Osteoblast (primary cell): ENCODE data around the gene ITIH4. TPM values are rescaled to one million over a fixed set of nuclear protein-coding genes. Genes with fewer than 3 reads are reported as not detected.

Experiments used
- DNase-seq: peaks from one replicate; pipeline ENCODE4 v3.0.0; 2011; ENCODE audit warnings: low spot score, mixed read lengths; ENCODE audit not compliant: insufficient read length; ENCODE audit errors: missing footprints
- H2AFZ ChIP-seq: 2 replicates; pipeline ENCODE4 v1.6.0; 2011; ENCODE audit warnings: mild to moderate bottlenecking, low read length
- H3K27ac ChIP-seq: 2 replicates; pipeline ENCODE4 v1.5.1; 2011; ENCODE audit warnings: mild to moderate bottlenecking, low read depth, low read length, moderate library complexity
- H3K27me3 ChIP-seq: 2 replicates; pipeline ENCODE4 v1.6.0; 2012; ENCODE audit warnings: mild to moderate bottlenecking, control low read depth, inconsistent platforms, low read length, moderate library complexity; ENCODE audit not compliant: insufficient read depth
- H3K36me3 ChIP-seq: 2 replicates; pipeline ENCODE4 v1.5.1; 2011; ENCODE audit warnings: mild to moderate bottlenecking, low read length, control low read depth, moderate library complexity; ENCODE audit not compliant: insufficient read depth
- H3K4me1 ChIP-seq: 2 replicates; pipeline ENCODE4 v1.5.1; 2011; ENCODE audit warnings: mild to moderate bottlenecking, low read length, control low read depth, moderate library complexity; ENCODE audit not compliant: insufficient read depth
- H3K4me2 ChIP-seq: 2 replicates; pipeline ENCODE4 v1.6.0; 2011; ENCODE audit warnings: mild to moderate bottlenecking, low read length; ENCODE audit not compliant: insufficient read depth
- H3K4me3 ChIP-seq: fragments of 200-600 bp; sonication (generic); 3 replicates; pipeline ENCODE4 v1.5.1; 2012; ENCODE audit warnings: mild to moderate bottlenecking, low read length, inconsistent platforms; ENCODE audit not compliant: insufficient read depth
- H3K79me2 ChIP-seq: 2 replicates; pipeline ENCODE4 v1.6.0; 2012; ENCODE audit warnings: mild to moderate bottlenecking, low read length, control low read depth, inconsistent platforms; ENCODE audit not compliant: insufficient read depth
- H3K9me3 ChIP-seq: 2 replicates; pipeline ENCODE4 v1.5.1; 2011; ENCODE audit warnings: low read depth, low read length, control low read depth
- H4K20me1 ChIP-seq: 2 replicates; pipeline ENCODE4 v1.6.0; 2012; ENCODE audit warnings: mild to moderate bottlenecking, low read length, control low read depth; ENCODE audit not compliant: insufficient read depth
- CTCF ChIP-seq: IDR thresholded peaks from 2 replicates; pipeline ENCODE4 v1.5.1; 2011; ENCODE audit warnings: mild to moderate bottlenecking, low read depth, low read length, moderate library complexity; ENCODE audit errors: extremely low read depth
- total RNA-seq: library from RNA; depleted of rRNA; stranded (reverse); fragments of >200 nt; gene quantifications from 2 replicates; pipeline ENCODE4 v1.2.3, GENCODE V29; 2012

ITIH4 gene
- total RNA-seq, 1 donor = 2.5 TPM

GRCh38 chr3:52842424-52842823, 12.0 kb upstream of the ITIH4 start:
- H3K79me2 ChIP-seq = no peaks in the 10 kb centered on the region
- no peaks in the 10 kb centered on the region for H3K27me3 ChIP-seq
- H3K4me3 ChIP-seq = no peak overlapping the region
- H3K36me3 ChIP-seq = peaks cover 11% of the 10 kb centered on the region
- TF ChIP-seq CTCF = no peak
- H3K4me2 ChIP-seq = no peak overlapping the region
- no peak overlapping the region for H2AFZ ChIP-seq
- H3K9me3 ChIP-seq = no peaks in the 10 kb centered on the region
- peaks cover 1% of the 10 kb centered on the region for H4K20me1 ChIP-seq
- peaks cover 4% of the 10 kb centered on the region for H3K4me1 ChIP-seq
- no peak overlapping the region for H3K27ac ChIP-seq
- DNase-seq = no peak

- Histone ChIP-seq H3K4me2 (no peak overlapping the region), H3K4me3 (no peak overlapping the region), H3K27ac (no peak overlapping the region), H3K27me3 (no peaks in the 10 kb centered on the region), H3K4me1 (peaks cover 4% of the 10 kb centered on the region), H3K79me2 (no peaks in the 10 kb centered on the region), H2AFZ (no peak overlapping the region), H4K20me1 (peaks cover 4% of the 10 kb centered on the region), H3K9me3 (no peaks in the 10 kb centered on the region), H3K36me3 (peaks cover 7% of the 10 kb centered on the region)
- no peak for TF ChIP-seq CTCF
- DNase-seq = no peak
These were observed 11.5 kb upstream of the ITIH4 start for GRCh38 chr3:52841981-52842340.

- peaks cover 5% of the 10 kb centered on the region for H3K36me3 ChIP-seq
- no peaks in the 10 kb centered on the region for H3K9me3 ChIP-seq
- no peak overlapping the region for H3K4me3 ChIP-seq
- H3K79me2 ChIP-seq = no peaks in the 10 kb centered on the region
- H2AFZ ChIP-seq = no peak overlapping the region
- peaks cover 4% of the 10 kb centered on the region for H4K20me1 ChIP-seq
- H3K27me3 ChIP-seq = no peaks in the 10 kb centered on the region
- TF ChIP-seq CTCF = no peak
- DNase-seq = peak; percentile 50
- no peak overlapping the region for H3K27ac ChIP-seq
- H3K4me2 ChIP-seq = no peak overlapping the region
- H3K4me1 ChIP-seq = peaks cover 4% of the 10 kb centered on the region
These were observed 10.9 kb upstream of the ITIH4 start for GRCh38 chr3:52841211-52841980.

GRCh38 chr3:52839892-52840545, 9.5 kb upstream of the ITIH4 start:
- Histone ChIP-seq H3K27ac (no peak overlapping the region), H3K36me3 (peaks cover 5% of the 10 kb centered on the region), H3K27me3 (no peaks in the 10 kb centered on the region), H3K4me2 (no peak overlapping the region), H3K79me2 (no peaks in the 10 kb centered on the region), H3K4me1 (no peaks in the 10 kb centered on the region), H3K4me3 (no peak overlapping the region), H2AFZ (no peak overlapping the region), H4K20me1 (peaks cover 4% of the 10 kb centered on the region), H3K9me3 (no peaks in the 10 kb centered on the region)
- TF ChIP-seq CTCF = no peak
- peak; percentile 31 for DNase-seq
